GM10266 (cell line): Measurements from ENCODE around the gene AP2M1.

Source experiments
- DNase-seq: peaks from one replicate; pipeline ENCODE4 v3.0.0; 2012; ENCODE audit errors: extremely low spot score
- TF ChIP-seq, protein P1 (sequence below): IDR thresholded peaks from 2 replicates; pipeline ENCODE4 v1.5.1; 2012; ENCODE audit warnings: mild to moderate bottlenecking, low read depth; ENCODE audit not compliant: control insufficient read depth, insufficient read depth; ENCODE audit errors: missing control alignments

Gene AP2M1

GRCh38 chr3:184168363-184169120 is 6.1 kb upstream of the AP2M1 start:
- TF ChIP-seq, protein P1, sequence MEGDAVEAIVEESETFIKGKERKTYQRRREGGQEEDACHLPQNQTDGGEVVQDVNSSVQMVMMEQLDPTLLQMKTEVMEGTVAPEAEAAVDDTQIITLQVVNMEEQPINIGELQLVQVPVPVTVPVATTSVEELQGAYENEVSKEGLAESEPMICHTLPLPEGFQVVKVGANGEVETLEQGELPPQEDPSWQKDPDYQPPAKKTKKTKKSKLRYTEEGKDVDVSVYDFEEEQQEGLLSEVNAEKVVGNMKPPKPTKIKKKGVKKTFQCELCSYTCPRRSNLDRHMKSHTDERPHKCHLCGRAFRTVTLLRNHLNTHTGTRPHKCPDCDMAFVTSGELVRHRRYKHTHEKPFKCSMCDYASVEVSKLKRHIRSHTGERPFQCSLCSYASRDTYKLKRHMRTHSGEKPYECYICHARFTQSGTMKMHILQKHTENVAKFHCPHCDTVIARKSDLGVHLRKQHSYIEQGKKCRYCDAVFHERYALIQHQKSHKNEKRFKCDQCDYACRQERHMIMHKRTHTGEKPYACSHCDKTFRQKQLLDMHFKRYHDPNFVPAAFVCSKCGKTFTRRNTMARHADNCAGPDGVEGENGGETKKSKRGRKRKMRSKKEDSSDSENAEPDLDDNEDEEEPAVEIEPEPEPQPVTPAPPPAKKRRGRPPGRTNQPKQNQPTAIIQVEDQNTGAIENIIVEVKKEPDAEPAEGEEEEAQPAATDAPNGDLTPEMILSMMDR = no peak
- no peak for DNase-seq

DNA sequence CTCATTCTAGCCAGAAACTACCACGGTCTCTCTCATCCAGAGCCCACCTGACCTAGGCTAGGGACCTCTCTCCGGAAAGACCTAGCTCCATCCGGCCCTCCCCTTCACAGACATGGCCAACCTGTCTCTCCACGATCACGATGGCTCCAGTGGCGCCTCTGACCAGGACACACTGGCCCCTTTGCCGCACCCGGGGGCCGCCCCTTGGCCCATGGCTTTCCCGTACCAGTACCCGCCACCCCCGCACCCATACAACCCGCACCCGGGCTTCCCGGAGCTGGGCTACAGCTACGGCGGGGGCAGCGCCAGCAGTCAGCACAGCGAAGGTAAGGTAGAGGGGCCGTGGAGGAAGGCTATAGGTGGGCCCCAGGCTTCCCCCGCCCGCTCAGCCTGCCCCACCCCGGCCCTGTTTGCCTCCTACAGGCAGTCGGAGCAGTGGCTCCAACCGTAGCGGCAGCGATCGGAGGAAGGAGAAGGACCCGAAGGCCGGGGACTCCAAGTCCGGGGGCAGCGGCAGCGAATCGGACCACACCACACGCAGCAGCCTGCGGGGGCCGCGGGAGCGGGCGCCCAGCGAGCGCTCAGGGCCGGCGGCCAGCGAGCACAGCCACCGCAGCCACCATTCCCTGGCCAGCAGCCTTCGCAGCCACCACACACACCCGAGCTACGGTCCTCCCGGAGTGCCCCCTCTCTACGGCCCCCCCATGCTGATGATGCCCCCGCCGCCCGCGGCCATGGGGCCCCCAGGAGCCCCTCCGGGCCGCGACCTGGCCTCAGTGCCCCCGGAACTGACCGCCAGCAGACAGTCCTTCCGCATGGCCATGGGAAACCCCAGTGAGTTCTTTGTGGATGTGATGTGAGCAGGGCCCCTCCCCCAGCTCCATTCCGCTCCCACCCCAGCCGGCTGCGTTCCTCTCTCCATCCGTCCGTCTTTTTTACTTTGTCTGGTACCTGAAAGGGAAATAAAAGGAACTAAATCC is 4.5 kb upstream of the AP2M1 start:
- DNase-seq = no peak
- TF ChIP-seq, protein P1 = no peak

DNA sequence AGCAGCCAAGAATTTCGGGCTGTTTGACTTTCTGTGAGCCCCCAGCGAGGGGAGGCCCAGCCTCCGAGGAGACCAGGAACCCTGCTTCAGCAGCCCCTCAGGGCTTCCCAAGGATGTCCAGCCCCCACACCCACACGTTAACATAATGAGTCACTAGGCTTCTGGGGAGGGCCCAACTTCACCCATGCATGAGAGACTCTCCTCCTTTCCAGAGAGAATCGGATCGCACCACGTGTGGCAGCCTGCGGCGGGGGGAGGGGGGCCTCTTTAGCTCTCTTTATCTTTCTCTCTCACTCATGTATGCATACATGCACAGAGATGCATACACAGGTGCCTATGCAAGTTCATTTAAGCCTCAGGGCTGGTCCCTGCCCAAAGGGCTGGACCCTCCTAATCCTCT is 3.1 kb upstream of the AP2M1 start:
- TF ChIP-seq, protein P1 = no peak
- peak; percentile 76 for DNase-seq

GRCh38 chr3:184172681-184173373 is 1.8 kb upstream of the AP2M1 start:
- TF ChIP-seq, protein P1 = no peak
- DNase-seq = no peak

DNA sequence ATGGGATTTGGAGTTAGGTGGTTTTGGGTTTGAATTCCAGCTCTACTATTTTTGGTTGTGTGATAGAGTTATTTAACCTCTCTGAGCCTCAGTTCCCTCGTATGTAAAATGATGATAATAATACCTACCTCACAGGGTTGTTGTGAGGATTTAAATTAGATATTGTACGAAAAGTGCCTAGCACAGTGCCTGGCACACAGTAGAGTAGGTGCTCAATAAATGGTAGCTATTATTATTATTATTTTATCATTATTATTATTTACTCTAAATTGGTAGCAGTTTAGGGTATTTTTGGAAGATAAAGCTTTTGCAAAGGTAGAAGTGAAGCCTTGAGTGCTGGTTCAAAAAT is 1.3 kb upstream of the AP2M1 start:
- DNase-seq = no peak
- TF ChIP-seq, protein P1 = no peak

DNA sequence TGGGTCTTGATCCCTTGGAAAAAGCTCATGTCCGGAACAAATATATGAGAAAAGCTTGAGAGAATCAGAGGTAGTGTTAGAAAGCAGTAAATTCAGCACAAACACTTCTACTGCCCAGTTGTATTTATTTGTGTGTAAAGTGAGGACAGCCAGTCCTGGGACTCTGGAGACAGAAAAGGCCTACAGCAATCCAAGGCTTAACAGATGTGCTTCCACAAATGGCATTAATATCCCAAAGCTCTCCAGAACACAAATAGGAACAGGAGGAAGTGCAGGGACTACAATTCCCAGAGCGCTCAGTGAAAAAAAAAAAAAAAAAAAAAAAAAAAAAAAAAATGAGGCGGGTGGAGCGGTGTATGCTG is 390 bp upstream of the AP2M1 start:
- TF ChIP-seq, protein P1 = no peak
- DNase-seq = no peak
